SH-SY5Y (cell line): ENCODE results near the gene ENKD1.

Source experiments
- GATA2 ChIP-seq: IDR thresholded peaks from 2 replicates; pipeline ENCODE4 v1.6.1; 2011; ENCODE audit warnings: mild to moderate bottlenecking, low read depth, low read length
- GATA3 ChIP-seq: IDR thresholded peaks from 2 replicates; pipeline ENCODE4 v1.6.1; 2011; ENCODE audit warnings: low read depth, mild to moderate bottlenecking, low read length, moderate library complexity

DNA sequence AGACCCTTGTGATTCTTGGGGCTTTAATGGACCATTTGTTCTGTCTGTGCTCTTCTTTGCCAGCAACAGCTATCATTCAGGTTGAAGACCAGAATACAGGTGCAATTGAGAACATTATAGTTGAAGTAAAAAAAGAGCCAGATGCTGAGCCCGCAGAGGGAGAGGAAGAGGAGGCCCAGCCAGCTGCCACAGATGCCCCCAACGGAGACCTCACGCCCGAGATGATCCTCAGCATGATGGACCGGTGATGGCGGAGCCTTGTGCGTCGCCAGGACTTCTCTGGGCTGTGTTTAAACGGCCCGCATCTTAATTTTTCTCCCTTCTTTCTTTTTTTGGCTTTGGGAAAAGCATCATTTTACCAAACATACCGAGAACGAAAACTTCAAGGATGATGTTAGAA is 28.9 kb downstream of the ENKD1 start:
- TF ChIP-seq GATA3, result no peak
- no peak for TF ChIP-seq GATA2
